Adipocyte (in vitro differentiated cells): ENCODE results near the gene FNDC10.

Experiments used
- DNase-seq: peaks from one replicate; pipeline ENCODE4 v3.0.0-alpha.2; 2015; ENCODE audit warnings: low read depth
- H3K27me3 ChIP-seq: replicated peaks from 2 replicates; pipeline ENCODE4 v1.7.0; 2013; ENCODE audit warnings: mild to moderate bottlenecking, low read length, moderate library complexity; ENCODE audit not compliant: control insufficient read depth, insufficient read depth
- H3K36me3 ChIP-seq: 2 replicates; pipeline ENCODE4 v1.7.0; 2013; ENCODE audit warnings: low read length, mild to moderate bottlenecking, moderate library complexity; ENCODE audit not compliant: control insufficient read depth, insufficient read depth, severe bottlenecking
- H3K4me1 ChIP-seq: 2 replicates; pipeline ENCODE4 v1.7.0; 2013; ENCODE audit warnings: mild to moderate bottlenecking, low read length, moderate library complexity; ENCODE audit not compliant: control insufficient read depth, insufficient read depth
- H3K4me3 ChIP-seq: 2 replicates; pipeline ENCODE4 v1.7.0; 2013; ENCODE audit warnings: mild to moderate bottlenecking, low read length, moderate library complexity
- H3K9ac ChIP-seq: 2 replicates; pipeline ENCODE4 v1.7.0; 2013; ENCODE audit warnings: mild to moderate bottlenecking, low read length, moderate library complexity
- H3K9me3 ChIP-seq: 2 replicates; pipeline ENCODE4 v1.7.0; 2013; ENCODE audit warnings: mild to moderate bottlenecking, low read length, moderate library complexity; ENCODE audit not compliant: control insufficient read depth

Gene FNDC10

GRCh38 chr1:1569341-1569740, 30.6 kb downstream of the FNDC10 start:
- no peak for DNase-seq
- no peaks in the 10 kb centered on the region for H3K27me3 ChIP-seq
- peaks cover 55% of the 10 kb centered on the region for H3K4me1 ChIP-seq
- no peaks in the 10 kb centered on the region for H3K9me3 ChIP-seq
- peaks cover 14% of the 10 kb centered on the region for H3K36me3 ChIP-seq
- no peak overlapping the region for H3K4me3 ChIP-seq
- H3K9ac ChIP-seq, result no peak overlapping the region

DNA sequence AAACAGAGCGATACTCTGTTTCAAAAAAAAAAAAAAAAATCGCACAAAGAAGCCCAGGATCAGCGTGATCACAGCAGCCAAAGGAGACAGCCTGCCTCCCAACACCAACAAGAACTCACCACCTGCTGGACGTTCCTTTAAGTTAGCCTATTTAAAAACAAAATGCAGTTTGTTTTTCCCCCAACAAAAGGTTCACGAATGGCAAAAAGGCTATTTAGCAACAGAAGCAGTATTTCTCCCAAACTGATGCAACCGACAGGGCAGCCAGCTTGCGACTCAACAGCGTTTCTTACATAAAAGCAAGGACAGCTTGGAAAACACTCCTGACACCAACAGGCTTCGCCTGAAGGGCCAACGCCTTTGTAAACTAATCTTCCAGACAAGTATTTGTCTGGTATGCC, 32.0 kb downstream of the FNDC10 start:
- Histone ChIP-seq H3K27me3 (no peaks in the 10 kb centered on the region), H3K9me3 (no peaks in the 10 kb centered on the region), H3K36me3 (peaks cover 28% of the 10 kb centered on the region), H3K9ac (no peak overlapping the region), H3K4me3 (no peak overlapping the region), H3K4me1 (peaks cover 54% of the 10 kb centered on the region)
- no peak for DNase-seq

GRCh38 chr1:1567152-1567875, 32.6 kb downstream of the FNDC10 start:
- H3K4me3 ChIP-seq, result no peak overlapping the region
- H3K36me3 ChIP-seq, result peaks cover 33% of the 10 kb centered on the region

DNA sequence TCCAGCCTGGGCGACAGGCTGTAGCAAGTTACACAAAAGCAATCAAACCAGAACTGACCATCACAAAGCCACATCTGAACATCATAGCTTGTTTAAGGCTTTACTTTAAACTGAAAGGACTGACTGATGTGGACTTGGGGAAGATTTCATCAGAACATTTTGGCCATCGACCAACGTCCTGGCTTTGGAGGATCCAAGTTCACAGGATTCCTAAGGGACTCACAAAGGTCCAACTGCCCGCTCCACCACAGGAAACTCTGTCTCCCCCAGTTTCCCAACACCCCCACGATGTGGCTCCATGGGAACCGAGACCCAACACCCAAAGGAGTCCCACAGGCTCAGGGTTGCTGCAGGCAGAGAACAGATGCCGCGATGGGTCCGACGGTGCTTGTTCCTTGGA, 34.6 kb downstream of the FNDC10 start:
- H3K36me3 ChIP-seq, result peaks cover 49% of the 10 kb centered on the region
- peaks cover 53% of the 10 kb centered on the region for H3K4me1 ChIP-seq
- DNase-seq, result peak; percentile 13
- H3K27me3 ChIP-seq, result no peaks in the 10 kb centered on the region
- H3K9ac ChIP-seq, result peak overlapping the region; percentile 64
- H3K4me3 ChIP-seq, result peak overlapping the region; percentile 30
- H3K9me3 ChIP-seq, result no peaks in the 10 kb centered on the region

More at GRCh38 chr1:1567152-1567875, 32.6 kb downstream of the FNDC10 start:
- no peaks in the 10 kb centered on the region for H3K27me3 ChIP-seq
- peaks cover 54% of the 10 kb centered on the region for H3K4me1 ChIP-seq
- no peak for DNase-seq
- H3K9me3 ChIP-seq, result no peaks in the 10 kb centered on the region
- H3K9ac ChIP-seq, result no peak overlapping the region

DNA sequence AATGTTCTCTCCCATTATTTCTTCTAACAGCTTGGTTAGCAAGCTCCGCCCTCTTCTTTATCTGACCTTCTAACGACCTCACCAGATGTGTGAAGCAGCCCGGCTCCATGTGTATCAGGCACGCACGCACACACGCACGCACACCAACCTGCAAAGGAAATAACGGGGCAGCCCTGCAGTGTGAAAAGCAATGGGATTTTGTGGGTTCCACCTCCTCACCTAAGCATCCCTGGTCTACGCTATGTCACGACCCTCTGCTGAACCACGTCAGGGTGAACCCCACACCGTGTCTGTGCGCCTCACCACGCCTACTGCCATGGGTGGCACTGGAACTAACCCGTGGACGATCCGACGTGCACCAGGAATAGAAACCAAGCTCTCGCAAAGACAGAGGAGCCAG, 35.7 kb downstream of the FNDC10 start:
- Histone ChIP-seq H3K4me1 (peaks cover 51% of the 10 kb centered on the region), H3K9me3 (no peaks in the 10 kb centered on the region), H3K36me3 (peaks cover 44% of the 10 kb centered on the region), H3K9ac (peak overlapping the region; percentile 64), H3K27me3 (no peaks in the 10 kb centered on the region), H3K4me3 (no peak overlapping the region)
- DNase-seq, result no peak

DNA sequence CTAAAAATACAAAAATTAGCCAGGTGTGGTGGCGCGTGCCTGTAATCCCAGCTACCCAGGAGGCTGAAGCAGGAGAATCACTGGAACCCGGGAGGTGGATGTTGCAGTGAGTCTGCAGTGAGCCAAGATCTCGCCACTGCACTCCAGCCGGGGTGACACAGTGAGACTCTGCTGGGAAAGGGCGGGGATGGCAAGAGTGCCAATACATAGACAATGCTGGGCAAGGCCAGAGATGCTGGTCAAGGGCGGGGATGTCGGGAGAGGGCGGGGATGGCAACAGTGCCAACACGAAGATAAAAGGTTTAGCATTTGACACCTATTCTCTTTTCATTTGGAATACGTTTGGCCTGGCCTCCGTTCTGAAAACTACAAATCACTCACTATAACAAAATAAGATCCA, 36.2 kb downstream of the FNDC10 start:
- H3K4me1 ChIP-seq, result peaks cover 48% of the 10 kb centered on the region
- peaks cover 44% of the 10 kb centered on the region for H3K36me3 ChIP-seq
- no peak overlapping the region for H3K9ac ChIP-seq
- no peaks in the 10 kb centered on the region for H3K27me3 ChIP-seq
- no peak for DNase-seq
- H3K9me3 ChIP-seq, result no peaks in the 10 kb centered on the region
- no peak overlapping the region for H3K4me3 ChIP-seq

- no peak overlapping the region for H3K4me3 ChIP-seq
- peaks cover 44% of the 10 kb centered on the region for H3K36me3 ChIP-seq
- peaks cover 41% of the 10 kb centered on the region for H3K4me1 ChIP-seq
These were observed 37.3 kb downstream of the FNDC10 start for GRCh38 chr1:1562556-1563195.

GRCh38 chr1:1561801-1562470, 38.0 kb downstream of the FNDC10 start:
- Histone ChIP-seq H3K4me3 (no peak overlapping the region), H3K9ac (no peak overlapping the region), H3K27me3 (no peaks in the 10 kb centered on the region), H3K4me1 (peaks cover 34% of the 10 kb centered on the region), H3K9me3 (no peaks in the 10 kb centered on the region), H3K36me3 (peaks cover 44% of the 10 kb centered on the region)
- DNase-seq, result no peak

More at GRCh38 chr1:1562556-1563195, 37.3 kb downstream of the FNDC10 start:
- Histone ChIP-seq H3K9me3 (no peaks in the 10 kb centered on the region), H3K9ac (no peak overlapping the region), H3K27me3 (no peaks in the 10 kb centered on the region)
- no peak for DNase-seq

- H3K27me3 ChIP-seq, result no peaks in the 10 kb centered on the region
- peak overlapping the region; percentile 9 for H3K9ac ChIP-seq
- H3K4me3 ChIP-seq, result no peak overlapping the region
- H3K9me3 ChIP-seq, result no peaks in the 10 kb centered on the region
- H3K4me1 ChIP-seq, result peaks cover 18% of the 10 kb centered on the region
- DNase-seq, result no peak
- peaks cover 46% of the 10 kb centered on the region for H3K36me3 ChIP-seq
These were observed 39.8 kb downstream of the FNDC10 start for GRCh38 chr1:1560178-1560577.

DNA sequence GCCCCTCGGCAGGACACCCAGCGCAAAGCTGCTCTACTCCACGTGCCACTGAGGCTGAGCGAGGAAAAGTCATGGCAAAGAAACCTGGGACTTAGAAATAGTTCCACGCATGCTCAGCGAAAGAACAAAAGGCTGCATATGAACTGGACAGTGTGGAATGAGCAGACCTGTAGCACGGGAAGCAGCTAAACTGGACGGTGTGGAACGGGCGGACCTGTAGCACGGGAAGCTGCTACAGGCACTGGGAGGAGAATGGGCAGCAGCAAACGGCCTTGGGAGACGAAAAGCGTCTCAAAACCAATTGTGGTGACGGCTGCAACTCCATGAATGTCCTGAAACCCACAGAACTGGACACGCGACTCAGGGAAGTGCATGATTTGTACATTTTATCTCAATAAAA, 40.9 kb downstream of the FNDC10 start:
- H3K4me3 ChIP-seq, result no peak overlapping the region
- no peaks in the 10 kb centered on the region for H3K27me3 ChIP-seq
- H3K4me1 ChIP-seq, result peaks cover 14% of the 10 kb centered on the region
- DNase-seq, result no peak
- no peaks in the 10 kb centered on the region for H3K9me3 ChIP-seq
- peaks cover 38% of the 10 kb centered on the region for H3K36me3 ChIP-seq
- H3K9ac ChIP-seq, result no peak overlapping the region

DNA sequence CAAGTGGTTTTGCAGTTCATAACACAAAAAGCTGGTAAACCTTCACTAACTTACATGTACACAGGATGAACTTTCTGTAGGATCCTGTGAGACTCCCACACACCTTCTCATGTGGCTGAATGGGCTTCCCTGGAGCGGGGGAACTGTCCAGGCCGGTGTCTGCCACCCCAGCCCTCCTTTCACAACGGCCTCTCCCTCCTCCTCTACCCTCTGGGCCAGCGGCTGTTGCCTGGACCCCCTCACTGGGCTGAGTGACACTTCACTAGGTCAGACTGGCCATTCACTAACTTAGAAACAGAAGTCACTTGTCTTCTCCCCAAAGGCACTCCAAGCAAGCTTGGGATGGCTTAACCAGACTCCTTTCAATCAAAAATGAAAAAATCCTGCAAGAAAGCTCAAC, 41.3 kb downstream of the FNDC10 start:
- no peak for DNase-seq
- peaks cover 33% of the 10 kb centered on the region for H3K36me3 ChIP-seq
- H3K9ac ChIP-seq, result no peak overlapping the region
- H3K4me1 ChIP-seq, result peaks cover 14% of the 10 kb centered on the region
- no peak overlapping the region for H3K4me3 ChIP-seq
- H3K27me3 ChIP-seq, result no peaks in the 10 kb centered on the region
- H3K9me3 ChIP-seq, result no peaks in the 10 kb centered on the region
